B cell (primary cell): ENCODE data around the gene ITGB3. TPM values are rescaled to one million over a fixed set of nuclear protein-coding genes. Genes with fewer than 3 reads are reported as not detected.

Source experiments
- ATAC-seq: fragments of 200-7000 bp; cut with Tn5 transposase; one replicate; pipeline ENCODE4 v1.10.0; 2021; ENCODE audit warnings: low read depth, mild to moderate bottlenecking, moderate number of reproducible peaks, moderate library complexity
- CTCF ChIA-PET: fragments of 350-600 bp; sonication (Branson Sonifier 250); formaldehyde crosslinking; loops from one replicate; lab custom pipeline; 2021; ENCODE audit warnings: antibody characterized with exemption, inconsistent platforms; lab: Charles Lee
- POLR2A ChIA-PET: fragments of 350-600 bp; sonication (Branson Sonifier 250); formaldehyde crosslinking; loops from one replicate; lab custom pipeline; 2021; ENCODE audit warnings: antibody characterized with exemption; lab: Charles Lee
- DNase-seq: peaks from one replicate; pipeline ENCODE4 v3.0.0; 2013
- H2AFZ ChIP-seq: 2 replicates; pipeline ENCODE4 v1.6.1; 2012; ENCODE audit warnings: mild to moderate bottlenecking, low read depth, low read length; ENCODE audit not compliant: insufficient read depth, poor library complexity, severe bottlenecking
- H3K27ac ChIP-seq, 2 donors: 1 replicate in 1 of 2; 2 replicates in 1 of 2; pipeline ENCODE4 v1.5.1; 2012 to 2013; ENCODE audit warnings: low read length in 2 of 2, mild to moderate bottlenecking in 2 of 2, moderate library complexity in 1 of 2
- H3K27me3 ChIP-seq, 4 experiments: fragments of 200-600 bp in 1 of 4; sonication (generic) in 1 of 4; replicated peaks in 1 of 4; 1 replicate in 2 of 4; 2 replicates in 2 of 4; pipeline versions ENCODE4 v1.6.1 to v1.7.0; 2013 to 2016; ENCODE audit warnings: low read length in 3 of 4, mild to moderate bottlenecking in 2 of 4, mixed read lengths in 1 of 4, moderate library complexity in 1 of 4; ENCODE audit not compliant: insufficient read depth in 4 of 4, control insufficient read depth in 3 of 4; ENCODE audit errors: control extremely low read depth in 1 of 4
- H3K36me3 ChIP-seq, 2 experiments: replicated peaks in 1 of 2; 1 replicate in 1 of 2; 2 replicates in 1 of 2; pipeline versions ENCODE4 v1.6.1 to v1.7.1; 2013; ENCODE audit warnings: low read length in 1 of 2; ENCODE audit not compliant: insufficient read depth in 2 of 2, control insufficient read depth in 1 of 2; ENCODE audit errors: control extremely low read depth in 1 of 2, extremely low read depth in 1 of 2
- H3K4me1 ChIP-seq, 2 donors: fragments of 200-600 bp in 1 of 2; sonication (generic) in 1 of 2; 1 replicate in 1 of 2; 2 replicates in 1 of 2; pipeline versions ENCODE4 v1.5.1 to v1.6.1; 2013 to 2017; ENCODE audit warnings: low read length in 2 of 2; ENCODE audit not compliant: control insufficient read depth in 2 of 2, insufficient read depth in 2 of 2
- H3K4me2 ChIP-seq: replicated peaks from 2 replicates; pipeline ENCODE3; 2012; ENCODE audit warnings: mild to moderate bottlenecking, low read depth, low read length; ENCODE audit not compliant: poor library complexity, severe bottlenecking
- H3K4me3 ChIP-seq, 5 experiments: fragments of 200-600 bp in 1 of 5; sonication (generic) in 1 of 5; 1 replicate in 3 of 5; 2 replicates in 2 of 5; pipeline versions ENCODE4 v1.5.1 to v1.7.0; 2011 to 2016; ENCODE audit warnings: low read length in 4 of 5, mild to moderate bottlenecking in 4 of 5, low read depth in 2 of 5, control low read depth in 1 of 5, moderate library complexity in 1 of 5; ENCODE audit not compliant: insufficient read depth in 1 of 5; ENCODE audit errors: control extremely low read depth in 1 of 5, extremely low read depth in 1 of 5
- H3K79me2 ChIP-seq: fragments of 200-600 bp; sonication (generic); one replicate; pipeline ENCODE4 v1.6.0; 2016; ENCODE audit warnings: low read length; ENCODE audit not compliant: control insufficient read depth, insufficient read depth
- H3K9ac ChIP-seq: fragments of 200-600 bp; sonication (generic); 2 replicates; pipeline ENCODE4 v1.6.1; 2017; ENCODE audit warnings: mild to moderate bottlenecking, low read length, moderate library complexity
- H3K9me3 ChIP-seq, 3 donors: one replicate each; pipeline versions ENCODE4 v1.6.1 to v1.7.1; 2013; ENCODE audit warnings: low read length in 2 of 3; ENCODE audit not compliant: control insufficient read depth in 2 of 3, insufficient read depth in 1 of 3; ENCODE audit errors: control extremely low read depth in 1 of 3
- H4K20me1 ChIP-seq: 2 replicates; pipeline ENCODE4 v1.6.0; 2012; ENCODE audit warnings: mild to moderate bottlenecking, low read length; ENCODE audit not compliant: insufficient read depth, control insufficient read depth, poor library complexity, severe bottlenecking
- H3K27ac Mint-ChIP-seq: one replicate; pipeline ENCODE4 v1.8.0; 2021; ENCODE audit warnings: mixed read lengths
- H3K27me3 Mint-ChIP-seq: one replicate; pipeline ENCODE4 v1.8.0; 2021; ENCODE audit warnings: mixed read lengths
- H3K4me1 Mint-ChIP-seq: one replicate; pipeline ENCODE4 v1.8.0; 2021; ENCODE audit warnings: mixed read lengths
- H3K4me3 Mint-ChIP-seq: one replicate; pipeline ENCODE4 v1.8.0; 2021; ENCODE audit warnings: mixed read lengths
- H3K9me3 Mint-ChIP-seq: one replicate; pipeline ENCODE4 v1.8.0; 2022; ENCODE audit warnings: mixed read lengths; ENCODE audit not compliant: insufficient read depth
- CTCF ChIP-seq: fragments of 200-600 bp; IDR thresholded peaks from one replicate; pipeline ENCODE4 v1.8.0; 2022; ENCODE audit warnings: antibody characterized with exemption, mild to moderate bottlenecking
- EZH2 ChIP-seq: IDR thresholded peaks from 2 replicates; pipeline ENCODE4 v1.6.1; 2012; ENCODE audit warnings: borderline replicate concordance, low read depth, mild to moderate bottlenecking, moderate library complexity, low read length; ENCODE audit not compliant: insufficient read depth, poor library complexity, severe bottlenecking
- whole genome bisulfite sequencing: methylation state at CpG from one replicate; pipeline ENCODE4 v1.1.5; 2013; ENCODE audit warnings: missing lambda C conversion rate; ENCODE audit not compliant: insufficient coverage; 5-methylcytosine and 5-hydroxymethylcytosine counted together
- intact Hi-C: fragments of 100-400 bp; cut with micrococcal nuclease; formaldehyde crosslinking; loops from one replicate; pipeline ENCODE4 v1.10.0; 2022
- polyA plus RNA-seq: library from polyadenylated mRNA; depleted of rRNA; stranded (reverse); fragments of >200 nt; gene quantifications from 2 replicates; pipeline ENCODE4 v1.2.3, GENCODE V29; 2012
- total RNA-seq, 2 donors: library from RNA; stranded (reverse); fragments of 120-200 nt in 1 of 2; gene quantifications; 1 replicate in 1 of 2; 2 replicates in 1 of 2; pipeline versions ENCODE4 v1.2.3 to v1.2.4, GENCODE V29; 2013 to 2022

The ITGB3 gene
- total and polyA plus RNA-seq, 2 donors (not counting 1 experiment from before 2014, with no cell fraction given), result 0.07 to 11.4 TPM

DNA sequence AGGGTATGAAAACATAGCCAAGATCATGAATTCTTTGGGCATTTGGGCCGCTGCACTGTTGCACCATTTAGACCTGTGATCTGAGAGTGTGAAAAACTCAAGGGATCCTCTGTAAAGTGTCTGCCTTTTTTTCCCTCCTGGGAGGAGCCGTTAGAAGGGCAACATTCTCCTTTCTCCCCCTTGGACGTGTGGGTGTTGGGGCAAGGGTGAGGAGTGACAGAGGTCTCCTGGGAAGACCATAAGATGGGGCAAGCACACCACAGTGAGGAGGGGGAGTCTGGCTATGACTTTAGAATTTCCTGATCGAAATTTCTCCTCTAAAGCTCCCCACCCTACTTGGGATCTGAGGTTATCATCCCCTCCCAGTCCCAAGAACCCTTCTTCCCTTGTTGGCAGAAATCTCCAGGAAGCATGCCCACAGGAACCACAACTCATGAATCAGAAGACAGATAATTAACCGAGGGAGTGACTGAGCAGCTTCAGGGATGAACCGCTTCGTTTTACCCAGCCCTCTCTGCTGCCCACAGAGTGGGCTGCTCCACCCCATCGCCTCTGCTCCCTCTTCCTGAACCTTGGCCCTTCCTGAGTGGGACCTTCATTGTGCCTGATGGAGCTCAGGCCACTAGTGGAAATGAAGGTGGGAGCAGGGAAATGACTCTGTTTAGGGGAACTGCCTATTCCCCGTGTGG, 4.2 kb downstream of the ITGB3 start:
- peaks cover 21% of the 10 kb centered on the region for H3K4me1 Mint-ChIP-seq
- no peak overlapping the region for H3K27ac ChIP-seq
- peaks cover 0 to 11% (median 3%) of the 10 kb centered on the region in 4 experiments for H3K27me3 ChIP-seq
- H3K4me2 ChIP-seq, result no peak overlapping the region
- no peaks in the 10 kb centered on the region for H3K9me3 Mint-ChIP-seq
- CTCF ChIA-PET, result interaction anchor here (0.9 to 4.3 kb wide), 2 partner anchors 28 to 58 kb away, joined by 3 to 21 read pairs; no protein-coding TSS in a partner anchor
- POLR2A ChIA-PET, result no interaction called here
- 10% methylated on average over 5 of the region's 9 CpGs for WGBS
- ATAC-seq (no peak), DNase-seq (no peak)
- H3K4me3 ChIP-seq, result no peak overlapping the region
- H4K20me1 ChIP-seq, result no peaks in the 10 kb centered on the region
- no peaks in the 10 kb centered on the region for H3K9me3 ChIP-seq
- H3K36me3 ChIP-seq, result no peaks in the 10 kb centered on the region
- H3K4me1 ChIP-seq, result peaks cover 4 to 18% of the 10 kb centered on the region in 2 donors
- TF ChIP-seq CTCF (no peak), EZH2 (no peak)
- peaks cover 3% of the 10 kb centered on the region for H3K79me2 ChIP-seq
- no peak overlapping the region for H3K27ac Mint-ChIP-seq
- H3K27me3 Mint-ChIP-seq, result peaks cover 10% of the 10 kb centered on the region
- no peak overlapping the region for H3K9ac ChIP-seq
- H2AFZ ChIP-seq, result no peak overlapping the region
- intact Hi-C loops, result no loop called here
- H3K4me3 Mint-ChIP-seq, result no peak overlapping the region

- Mint-ChIP-seq H3K4me1 (peaks cover 22% of the 10 kb centered on the region), H3K4me3 (no peak overlapping the region), H3K27me3 (peaks cover 7% of the 10 kb centered on the region), H3K9me3 (no peaks in the 10 kb centered on the region), H3K27ac (no peak overlapping the region)
- Histone ChIP-seq H3K9ac (no peak overlapping the region), H3K36me3 (no peaks in the 10 kb centered on the region), H3K27ac (no peak overlapping the region), H3K9me3 (no peaks in the 10 kb centered on the region), H3K27me3 (peaks cover 0 to 6% (median 0%) of the 10 kb centered on the region in 4 experiments), H2AFZ (no peak overlapping the region), H3K4me2 (no peak overlapping the region), H3K79me2 (no peaks in the 10 kb centered on the region), H3K4me1 (peaks cover 0 to 4% of the 10 kb centered on the region in 2 donors), H4K20me1 (no peaks in the 10 kb centered on the region), H3K4me3 (no peak overlapping the region)
- CTCF ChIA-PET, result interaction anchor here (0.7 kb wide), 1 partner anchor 24 kb away, joined by 3 read pairs; no protein-coding TSS in a partner anchor
- POLR2A ChIA-PET, result no interaction called here
- ATAC-seq (no peak), DNase-seq (no peak)
- 88% methylated on average over 5 of the region's 7 CpGs for WGBS
- intact Hi-C loops, result no loop called here
- TF ChIP-seq CTCF, result no peak
- no peak for TF ChIP-seq EZH2
These were observed 9.0 kb downstream of the ITGB3 start for GRCh38 chr17:47262586-47262985.
